T47D (cell line): ENCODE data around the gene CASP1.

ENCODE experiments used
- DNase-seq, 2 experiments: peaks; one replicate each; pipeline versions ENCODE4 v3.0.0 to v3.0.0-alpha.2; 2011 to 2012; ENCODE audit warnings: low read depth in 1 of 2, low spot score in 1 of 2
- JUND ChIP-seq: IDR thresholded peaks from 2 replicates; pipeline ENCODE4 v1.6.1; 2012; ENCODE audit warnings: low read depth
- in situ Hi-C: cut with HindIII; loops from 2 replicates; pipeline ENCODE4 v1.10.0; 2016; ENCODE audit warnings: low sequenced_read_pairs, low pct_unique_long_range_greater_than_20kb

CASP1 gene

DNA sequence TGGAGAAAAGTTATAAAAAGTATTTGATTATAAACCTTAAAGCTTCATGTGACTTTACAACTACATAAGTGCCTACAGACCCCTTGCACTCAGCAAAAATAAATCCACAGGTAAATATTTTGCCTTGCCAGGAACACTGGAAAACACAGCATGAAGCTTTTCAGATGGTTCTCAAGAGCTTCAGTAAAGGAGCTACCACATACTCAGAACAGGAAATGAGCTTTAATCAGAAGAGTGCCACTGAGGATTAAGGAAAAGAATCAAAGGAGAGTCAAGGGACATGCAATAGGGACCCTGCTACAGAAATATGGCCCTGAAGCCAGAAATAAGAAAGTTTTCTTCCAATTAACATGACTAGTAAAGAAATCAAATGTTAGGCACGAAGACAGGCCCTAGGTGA lies 1.2 kb downstream of the CASP1 start:
- in situ Hi-C loops = no loop called here
- no peak for DNase-seq
- TF ChIP-seq JUND = no peak

DNA sequence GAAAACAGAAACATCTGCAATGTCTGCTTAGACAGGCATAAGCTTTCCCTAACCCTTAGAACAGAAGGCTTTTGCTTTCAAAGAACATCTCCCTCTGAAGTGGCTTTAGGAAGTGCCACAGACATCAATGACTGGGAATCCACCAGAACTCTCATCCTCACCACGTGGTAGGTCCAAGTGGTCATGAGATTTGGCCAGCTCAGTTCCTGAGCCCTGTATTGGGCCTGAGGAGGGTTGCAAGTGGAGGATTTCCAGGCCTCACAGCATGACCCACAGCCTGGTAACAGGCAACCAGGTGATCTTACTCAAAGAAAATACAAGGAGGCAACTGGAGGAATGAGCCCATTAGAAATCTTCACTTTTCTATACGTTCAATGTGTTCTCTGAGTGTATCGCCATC lies 1.6 kb downstream of the CASP1 start:
- no peak for DNase-seq
- no peak for TF ChIP-seq JUND
- in situ Hi-C loops = no loop called here

DNA sequence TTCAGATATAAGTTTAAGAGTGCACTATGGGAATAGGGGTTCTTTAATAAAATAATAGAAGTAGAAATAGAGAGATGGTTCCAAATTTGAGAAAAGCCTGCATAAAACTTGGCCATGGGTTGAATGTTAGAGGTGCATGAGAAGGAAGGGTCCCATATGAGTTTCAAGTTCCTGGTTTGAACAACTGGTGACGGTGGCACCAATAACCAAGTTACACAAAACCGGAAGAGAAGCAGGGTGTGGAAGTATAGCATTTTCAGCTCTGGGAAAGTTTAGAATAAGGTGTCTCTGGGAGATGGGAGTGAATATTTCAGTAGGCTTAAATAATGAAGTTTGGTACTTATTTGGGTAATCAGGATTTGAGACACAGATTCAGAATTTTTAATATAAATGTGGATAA lies 2.4 kb downstream of the CASP1 start:
- no peak for DNase-seq
- in situ Hi-C loops = no loop called here
- TF ChIP-seq JUND = no peak

DNA sequence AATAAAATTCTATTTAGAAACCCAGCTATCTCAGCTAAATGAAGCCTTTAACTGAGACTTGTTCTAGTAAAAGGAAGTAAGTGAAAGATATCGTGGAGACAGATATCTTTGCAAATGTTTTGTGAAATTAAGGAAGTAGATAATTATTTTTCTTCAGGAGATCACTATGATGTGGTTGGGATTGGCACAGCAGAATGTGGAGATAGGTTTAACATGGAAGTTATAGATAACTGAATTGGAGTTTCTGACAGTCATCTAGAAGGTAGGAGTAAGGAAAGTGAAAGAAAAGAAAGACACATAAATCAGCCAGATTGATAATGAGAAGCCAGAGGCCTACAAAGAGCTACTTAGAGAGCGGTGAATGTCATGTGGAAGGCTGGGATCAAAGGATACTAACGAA lies 7.3 kb downstream of the CASP1 start:
- in situ Hi-C loops = no loop called here
- TF ChIP-seq JUND = no peak
- no peak for DNase-seq

DNA sequence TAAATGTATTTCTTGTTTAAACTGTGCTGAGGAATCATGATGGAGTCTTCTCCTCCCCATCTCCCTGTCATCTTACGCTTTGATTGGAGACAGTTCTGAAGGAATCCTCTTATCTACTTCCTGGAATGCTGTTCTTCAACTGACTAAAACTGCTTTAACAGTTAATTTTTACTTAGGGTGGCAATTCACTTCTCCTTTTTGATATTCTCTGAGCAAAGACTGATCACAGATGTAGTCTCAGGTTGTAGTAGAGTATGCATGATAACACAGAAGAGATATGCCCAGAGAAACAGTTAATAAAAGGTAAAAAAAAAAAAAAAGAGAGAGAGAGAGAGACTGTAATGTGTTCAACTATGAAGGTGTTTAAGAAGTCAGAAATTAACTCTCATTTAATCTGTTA lies 10.6 kb downstream of the CASP1 start:
- TF ChIP-seq JUND = no peak
- DNase-seq = no peak
- in situ Hi-C loops = no loop called here

DNA sequence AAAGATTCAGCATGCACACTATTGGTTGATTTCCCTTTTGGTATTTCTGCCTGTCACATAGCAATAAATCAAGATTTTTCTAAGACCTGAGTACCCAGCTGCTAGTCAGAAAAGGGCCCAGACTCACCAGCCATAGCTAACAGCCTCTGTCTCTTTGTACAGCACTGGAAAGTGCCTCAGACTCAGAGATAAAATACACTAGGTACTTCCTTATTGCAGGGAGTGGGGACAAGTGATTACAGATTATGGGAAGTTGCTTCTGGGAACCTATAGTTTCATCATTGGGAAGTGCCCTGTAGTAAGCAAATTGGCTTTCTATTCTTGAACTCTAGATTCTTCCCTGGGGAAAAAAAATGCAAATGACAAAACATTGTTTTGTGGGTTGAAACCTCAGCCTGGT lies 11.9 kb downstream of the CASP1 start, which contains the start of gene CASP5:
TSS of gene CASP5 (minus strand) at position 166 of the 400 bp plus-strand sequence. CDS start at position 134, 32 bp downstream.
- TF ChIP-seq JUND = no peak
- in situ Hi-C loops = no loop called here
- no peak for DNase-seq

DNA sequence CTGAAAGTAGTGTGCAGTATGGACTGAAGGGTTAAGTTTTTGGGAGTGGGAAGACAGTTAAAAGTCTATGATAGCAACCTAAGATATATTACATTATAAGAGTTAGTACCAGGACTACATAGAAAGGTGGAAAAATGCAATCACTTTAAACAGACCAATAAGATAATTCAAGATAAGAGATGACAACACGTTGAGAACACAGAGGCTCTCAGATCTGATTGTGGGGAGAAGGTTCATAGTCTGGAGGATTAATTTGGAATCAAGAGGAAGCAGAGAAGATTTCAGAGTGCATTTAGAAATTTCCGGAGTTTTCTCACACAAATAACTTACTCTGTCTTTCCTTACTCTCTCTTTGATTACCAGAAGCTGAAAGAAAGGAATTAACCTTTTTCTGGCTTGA lies 12.4 kb downstream of the CASP1 start:
- no peak for DNase-seq
- in situ Hi-C loops = no loop called here
- no peak for TF ChIP-seq JUND

DNA sequence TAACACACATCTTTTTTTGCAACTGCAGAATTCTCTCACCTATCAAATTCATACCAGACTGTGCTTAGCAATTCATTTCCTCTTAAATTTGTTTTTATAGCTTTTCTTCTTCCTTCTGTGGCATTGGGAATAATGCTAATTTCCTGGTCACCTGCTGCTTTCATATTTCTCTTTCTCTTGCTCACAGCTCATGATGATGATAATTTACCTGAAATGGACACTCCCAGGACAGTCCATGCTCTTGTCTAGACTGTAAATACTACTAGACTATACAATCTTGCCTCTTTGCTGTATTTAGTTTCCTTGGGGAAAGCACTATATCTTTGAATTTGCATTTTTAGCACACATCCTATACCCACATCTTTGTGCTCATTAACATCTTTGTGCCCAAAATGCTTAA lies 27.5 kb downstream of the CASP1 start:
- in situ Hi-C loops = no loop called here
- no peak for DNase-seq
- TF ChIP-seq JUND = no peak

DNA sequence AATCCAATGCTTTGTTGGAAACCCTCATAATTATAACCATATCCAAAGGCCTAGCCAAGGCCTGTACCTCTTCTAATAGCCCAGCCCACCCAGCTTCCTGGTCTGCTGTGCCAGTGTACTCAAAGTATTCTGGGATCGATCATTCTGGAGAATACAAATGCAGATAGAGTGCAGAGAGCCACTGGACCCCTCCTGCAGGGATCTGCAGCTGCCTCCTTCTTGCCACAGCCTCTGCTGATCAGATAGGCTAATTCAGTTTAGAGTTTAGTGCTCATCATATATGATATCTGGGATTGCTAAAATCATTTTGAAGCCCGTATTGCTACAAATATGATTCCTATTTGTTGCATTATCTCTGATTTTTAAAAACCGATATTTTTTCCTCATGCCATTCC lies 29.5 kb downstream of the CASP1 start:
- no peak for TF ChIP-seq JUND
- in situ Hi-C loops = no loop called here
- no peak for DNase-seq

DNA sequence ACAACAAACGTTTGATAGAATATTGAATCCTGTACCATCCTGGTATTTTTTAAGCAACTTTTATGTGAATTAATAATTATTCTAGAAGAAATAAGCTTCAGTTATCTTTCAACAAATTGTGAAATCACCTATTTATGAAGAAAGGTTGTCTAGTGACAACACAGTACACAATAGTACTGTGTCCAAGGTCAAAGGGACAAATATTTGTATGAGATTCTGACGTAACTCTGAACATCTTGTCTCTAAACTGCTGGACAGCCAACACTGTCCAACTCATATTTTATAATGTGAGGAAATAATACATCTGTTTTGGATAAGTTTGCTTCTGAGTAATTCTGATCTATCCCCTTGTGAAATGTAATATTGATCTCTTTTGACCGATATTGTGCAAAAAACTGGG lies 30.9 kb downstream of the CASP1 start:
- TF ChIP-seq JUND = no peak
- no peak for DNase-seq
- in situ Hi-C loops = no loop called here

DNA sequence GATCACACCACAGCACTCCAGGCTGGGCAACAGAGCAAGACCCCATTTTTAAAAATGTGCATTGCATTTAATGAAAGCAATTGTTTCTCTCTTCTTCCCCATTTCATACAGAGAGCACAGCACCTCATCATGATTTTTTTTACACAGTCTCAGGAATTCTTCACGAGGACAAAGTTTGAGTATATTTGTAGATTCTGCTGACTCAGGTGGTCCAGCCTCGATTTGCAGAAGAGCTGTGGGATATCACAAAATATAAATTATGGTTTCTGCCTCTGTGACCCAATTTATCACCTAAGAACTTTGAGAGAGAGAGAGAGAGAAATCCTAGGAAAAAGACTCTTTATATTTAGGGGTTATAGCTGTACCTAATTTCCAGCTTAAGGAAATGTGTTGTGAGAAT lies 31.8 kb downstream of the CASP1 start:
- in situ Hi-C loops = no loop called here

DNA sequence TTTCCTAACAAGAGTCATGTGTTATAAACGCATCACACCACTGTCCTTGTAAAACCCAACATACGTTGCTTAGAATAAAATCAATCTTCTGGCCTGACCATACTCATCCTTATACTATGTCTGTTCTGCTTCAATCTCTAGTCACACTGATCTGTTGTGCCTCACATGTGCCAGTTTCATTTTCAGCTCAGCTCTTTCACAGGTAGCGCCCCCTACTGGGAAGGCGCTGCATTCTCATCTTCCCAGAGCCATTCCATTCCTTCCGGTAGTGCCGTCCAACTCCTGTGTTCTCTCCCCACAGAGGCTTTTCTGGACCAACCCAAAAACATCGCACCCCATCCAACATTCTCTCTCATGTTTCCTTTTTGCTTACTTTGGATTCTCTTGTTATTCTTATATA lies 34.1 kb downstream of the CASP1 start:
- no peak for TF ChIP-seq JUND
- in situ Hi-C loops = no loop called here
- DNase-seq = peak in 1 of 2 experiments; percentile 35

More for the DNA sequence above, 31.8 kb downstream of the CASP1 start:
- DNase-seq = no peak
- TF ChIP-seq JUND = no peak

DNA sequence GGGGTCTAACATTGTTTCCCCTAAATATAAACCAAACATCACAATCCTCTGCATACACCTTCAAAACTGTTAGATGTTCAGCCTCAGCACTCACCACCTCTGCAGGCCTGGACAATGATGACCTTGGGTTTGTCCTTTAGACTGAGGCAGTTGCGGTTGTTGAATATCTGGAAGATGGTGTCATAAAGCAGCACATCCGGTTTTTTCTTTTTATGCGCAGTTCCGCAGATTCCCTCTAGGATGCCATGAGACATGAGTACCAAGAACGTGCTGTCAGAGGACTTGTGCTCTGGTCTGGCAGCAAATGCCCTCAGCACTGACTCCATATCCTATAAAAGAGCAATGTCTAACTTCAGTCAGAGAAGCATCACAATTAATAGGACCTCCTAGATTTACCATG lies 34.8 kb downstream of the CASP1 start:
- in situ Hi-C loops = no loop called here
- TF ChIP-seq JUND = no peak
- peak in 1 of 2 experiments; percentile 62 for DNase-seq

DNA sequence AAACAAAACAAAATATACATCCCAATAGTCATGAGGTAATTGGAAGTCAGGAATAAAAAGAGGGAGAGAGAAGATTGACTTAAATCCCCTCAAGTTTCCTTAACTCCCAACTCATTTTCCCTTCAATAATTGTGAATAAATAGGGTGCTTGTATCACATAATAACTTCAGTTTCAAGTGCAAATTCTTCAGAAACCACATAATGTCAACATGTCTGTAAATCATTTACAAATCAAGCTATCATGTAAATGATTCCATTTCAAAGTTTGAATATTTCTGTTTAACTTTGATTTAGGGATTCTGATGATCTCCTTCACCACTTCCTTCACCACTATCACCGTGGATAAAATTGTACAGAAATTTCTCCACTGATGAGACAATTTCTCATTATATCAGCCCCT lies 35.2 kb downstream of the CASP1 start:
- no peak for TF ChIP-seq JUND
- no peak for DNase-seq
- in situ Hi-C loops = no loop called here
